ENCODE measurements around the gene CPSF7.
A peak's percentile ranks its signal among the peaks of the same experiment; 100 is the strongest.
"Not testable (repeated sequence)": the region's sequence is repeated elsewhere in the genome, so short reads cannot be mapped to it uniquely, and the experiment has no call there.

The CPSF7 gene

GRCh38 chr11:61383859-61384258, 45.9 kb downstream of the CPSF7 start:
- not testable (repeated sequence) for DNase-seq (ENCODE audit: low spot score)

GRCh38 chr11:61380884-61381283, 48.9 kb downstream of the CPSF7 start:
- DNase-seq (ENCODE audit: low spot score) = no peak

DNA sequence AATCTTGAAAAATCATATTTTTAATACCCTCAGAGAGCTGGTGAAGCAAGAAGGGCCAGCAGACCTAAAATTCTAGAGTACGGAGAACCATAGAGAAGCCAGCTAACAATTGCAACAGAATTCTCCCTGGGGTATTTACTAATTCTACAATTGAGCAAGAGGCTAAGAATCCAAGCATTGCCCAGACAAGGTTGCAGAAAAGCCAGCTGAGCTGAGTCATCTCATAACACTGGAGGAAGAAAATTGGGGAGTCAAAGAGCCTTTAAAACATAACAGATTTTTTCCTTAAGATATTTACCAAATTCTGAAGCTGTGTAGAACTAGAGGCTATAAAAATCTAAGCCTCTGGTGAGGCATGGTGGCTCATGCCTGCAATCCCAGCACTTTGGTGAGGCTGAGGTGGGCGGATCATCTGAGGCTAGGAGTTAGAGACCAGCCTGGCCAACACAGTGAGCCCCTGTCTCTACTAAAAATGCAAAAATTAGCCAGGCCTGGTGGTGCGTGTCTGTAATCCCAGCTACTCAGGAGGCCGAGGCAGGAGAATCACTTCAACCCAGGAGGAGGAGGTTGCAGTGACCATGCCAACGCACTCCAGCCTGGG, 51.0 kb downstream of the CPSF7 start:
- DNase-seq (ENCODE audit: low spot score) = no peak

DNA sequence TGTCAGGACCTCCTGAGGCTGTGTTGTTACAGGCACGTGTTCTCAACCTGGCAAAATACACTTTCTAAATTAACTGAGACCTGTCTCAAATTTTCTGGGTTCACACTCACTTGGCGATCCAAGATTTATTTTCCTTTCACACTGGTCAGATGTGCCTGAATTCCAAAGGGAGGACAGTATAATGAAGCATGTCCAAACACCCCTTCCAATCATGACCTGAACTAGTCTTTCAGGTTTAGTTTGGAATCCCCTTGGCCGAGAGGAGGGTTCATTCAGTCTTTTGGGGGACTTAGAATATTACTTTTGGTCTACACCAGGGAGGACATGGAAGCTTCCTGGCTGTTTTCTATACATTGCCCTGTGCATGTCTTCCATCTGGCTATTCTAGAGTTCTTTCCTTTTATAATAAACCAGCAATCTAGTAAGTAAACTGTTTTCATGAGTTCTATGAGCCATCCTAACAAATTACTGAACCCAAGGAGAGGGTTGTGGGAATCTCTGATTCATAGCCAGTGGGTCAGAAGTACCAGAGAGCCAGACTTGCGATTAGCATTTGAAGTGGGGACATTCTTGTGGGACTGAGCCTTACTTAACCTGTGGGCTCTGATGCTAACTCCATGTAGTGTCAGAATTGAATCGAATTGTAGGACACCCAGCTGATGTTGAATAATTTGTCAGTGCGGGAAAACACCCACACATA, 52.2 kb downstream of the CPSF7 start:
- DNase-seq (ENCODE audit: low spot score) = no peak

DNA sequence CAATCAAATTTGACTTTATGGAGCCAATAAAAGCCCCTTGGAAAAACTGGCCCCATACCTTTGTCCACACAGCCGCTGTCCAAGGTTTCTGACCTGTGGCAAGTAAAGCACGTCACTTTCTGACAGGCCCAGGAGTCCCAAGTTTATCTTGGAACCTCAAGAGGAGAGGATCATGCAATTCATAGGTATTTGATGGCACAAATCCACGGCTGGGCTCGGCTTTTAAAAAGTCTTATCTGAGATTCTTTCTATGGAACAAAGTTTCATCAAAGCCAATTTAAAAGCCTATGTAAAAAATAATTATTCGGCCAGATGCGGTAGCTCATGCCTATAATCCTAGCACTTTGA, 54.0 kb downstream of the CPSF7 start:
- no peak for DNase-seq (ENCODE audit: low spot score)

DNA sequence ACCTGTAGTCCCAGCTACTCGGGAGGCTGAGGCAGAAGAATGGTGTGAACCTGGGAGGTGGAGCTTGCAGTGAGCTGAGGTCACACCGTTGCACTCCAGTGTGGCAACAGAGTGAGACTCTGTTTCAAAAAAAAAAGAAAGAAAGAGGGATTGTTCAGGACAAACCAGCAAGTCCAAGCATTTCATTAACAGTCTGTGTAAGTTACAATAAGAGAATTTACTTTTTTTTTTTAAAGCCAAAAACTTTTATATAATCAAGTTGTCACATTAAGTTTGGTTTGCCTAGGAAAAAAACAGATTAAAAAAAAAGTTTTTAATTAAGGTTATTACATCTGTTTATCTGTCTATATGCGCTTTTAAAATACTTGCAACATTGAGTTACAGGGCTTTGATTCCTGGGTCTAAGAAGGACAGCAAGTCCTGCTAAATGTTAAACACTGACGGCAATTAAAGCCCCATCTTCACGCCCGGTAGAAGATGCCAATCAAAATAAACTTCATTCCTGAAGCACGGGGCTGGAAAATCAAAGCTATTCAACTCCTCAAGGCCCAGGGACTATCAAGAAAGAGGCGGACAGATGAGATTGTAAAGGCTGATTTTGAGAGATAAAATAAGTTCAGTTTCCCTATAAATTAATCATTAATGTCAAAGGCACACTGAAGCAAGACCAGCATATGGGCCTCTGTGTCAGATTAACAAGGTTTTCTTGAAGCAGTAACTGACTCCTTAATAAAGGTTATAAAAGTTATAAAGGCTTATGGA, 56.9 kb downstream of the CPSF7 start:
- no peak for DNase-seq (ENCODE audit: low spot score)

DNA sequence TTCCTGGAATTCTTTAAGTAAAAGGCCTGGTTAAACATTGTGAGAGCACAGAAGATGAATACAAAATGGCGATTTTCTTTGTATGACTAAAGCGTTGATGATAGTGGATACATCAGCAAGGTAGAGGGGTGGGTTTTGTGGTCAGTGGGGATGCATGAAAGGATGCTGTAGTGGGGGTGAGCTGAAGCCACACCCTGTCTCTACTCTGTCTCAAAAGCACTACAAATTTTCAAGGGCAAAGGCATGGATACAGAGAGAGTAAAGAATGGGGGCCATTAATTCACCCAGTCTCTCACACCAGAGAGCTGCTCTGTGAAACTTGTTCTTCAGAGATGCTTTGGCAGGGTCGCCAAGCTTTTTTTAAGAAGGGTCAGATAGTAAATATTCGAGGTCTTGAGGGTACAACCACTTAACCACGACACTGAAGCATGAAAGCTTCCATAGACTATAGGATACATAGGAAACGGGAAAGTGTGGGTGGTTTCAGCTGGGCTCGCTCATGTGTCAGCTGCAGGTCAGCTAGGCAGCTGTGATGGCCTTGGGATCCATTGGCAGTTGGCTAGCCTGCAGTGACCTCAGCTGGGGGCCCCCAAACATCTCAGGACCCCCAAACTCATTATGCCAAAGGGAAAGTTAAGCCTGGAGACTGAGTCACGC, 59.3 kb downstream of the CPSF7 start:
- no peak for DNase-seq (ENCODE audit: low spot score)

GRCh38 chr11:61369372-61370348, 60.1 kb downstream of the CPSF7 start:
- no peak for DNase-seq (ENCODE audit: low spot score)

DNA sequence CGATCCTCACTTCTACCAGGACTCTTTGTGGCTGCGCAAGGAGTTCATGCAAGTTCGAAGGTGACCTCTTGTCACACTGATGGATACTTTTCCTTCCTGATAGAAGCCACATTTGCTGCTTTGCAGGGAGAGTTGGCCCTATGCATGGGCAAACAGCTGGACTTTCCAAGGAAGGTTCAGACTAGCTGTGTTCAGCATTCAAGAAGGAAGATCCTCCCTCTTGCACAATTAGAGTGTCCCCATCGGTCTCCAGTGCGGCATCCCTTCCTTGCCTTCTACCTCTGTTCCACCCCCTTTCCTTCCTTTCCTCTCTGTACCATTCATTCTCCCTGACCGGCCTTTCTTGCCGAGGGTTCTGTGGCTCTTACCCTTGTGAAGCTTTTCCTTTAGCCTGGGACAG, 61.1 kb downstream of the CPSF7 start:
- DNase-seq (ENCODE audit: low spot score) = no peak

GRCh38 chr11:61367406-61367805, 62.4 kb downstream of the CPSF7 start:
- no peak for DNase-seq (ENCODE audit: low spot score)

GRCh38 chr11:61364012-61364675, 65.6 kb downstream of the CPSF7 start:
- DNase-seq (ENCODE audit: low spot score) = no peak

DNA sequence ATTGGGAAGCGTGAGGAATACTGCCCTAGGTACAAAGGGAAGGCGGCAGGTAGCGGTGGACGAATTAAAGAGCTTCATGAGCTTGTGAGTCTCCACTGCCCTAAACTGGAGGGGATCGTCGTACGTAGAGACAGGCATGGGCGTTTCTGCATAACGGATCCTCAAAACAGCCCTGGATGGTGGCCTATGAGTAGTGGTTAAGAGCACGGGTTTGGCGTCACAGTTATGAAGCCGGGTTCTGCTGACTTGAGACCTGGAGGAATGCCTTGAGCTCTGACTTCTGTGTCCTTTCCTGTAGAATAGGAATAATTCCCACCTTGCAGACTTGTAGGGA, 67.3 kb downstream of the CPSF7 start:
- DNase-seq (ENCODE audit: low spot score) = peak; percentile 12

DNA sequence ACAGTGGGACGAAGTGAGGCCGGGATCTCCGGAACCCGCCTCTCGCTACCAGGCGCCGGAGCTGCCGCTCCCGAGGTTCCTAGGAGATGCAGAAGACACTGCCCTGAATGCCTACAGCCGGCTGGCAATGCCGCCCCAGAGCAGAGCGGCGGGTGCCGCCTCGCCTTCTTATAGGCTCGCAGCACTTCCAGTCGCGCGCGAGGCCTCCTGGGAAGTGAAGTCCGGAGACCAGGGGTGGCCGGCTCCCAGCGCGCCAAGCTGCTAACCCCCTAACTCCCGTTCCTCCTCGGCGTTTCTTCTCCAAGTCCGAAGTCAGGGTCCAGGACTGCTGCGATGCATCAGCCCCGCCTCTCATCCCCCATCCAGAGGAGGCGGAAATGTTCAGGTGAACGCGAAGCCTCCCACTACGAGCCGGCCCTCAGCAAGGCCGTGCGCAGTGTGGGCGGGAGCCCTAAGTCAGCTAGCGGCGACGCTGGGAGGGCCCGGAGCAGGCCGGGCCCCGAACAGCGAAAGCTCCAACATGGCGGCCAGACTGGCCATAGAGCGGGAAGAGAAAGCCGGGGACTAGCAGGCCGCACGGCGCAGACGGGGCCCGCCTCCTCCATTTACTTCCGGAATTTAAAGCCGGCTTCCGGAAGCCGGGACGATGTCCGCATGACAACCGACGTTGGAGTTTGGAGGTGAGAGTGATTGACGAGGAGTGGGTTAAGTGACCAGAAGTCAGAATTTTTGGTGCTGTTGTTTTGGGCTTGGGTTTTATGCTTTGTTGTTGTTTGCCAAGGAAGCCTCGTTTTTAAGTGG, 67.8 kb downstream of the CPSF7 start, which contains the start of the genes CYB561A3 and TMEM138:
TSS of gene CYB561A3 (minus strand) at position 142 of the 801 bp plus-strand sequence. CDS start 5,169 bp downstream, outside the sequence.
TSS of gene TMEM138 (plus strand) at position 634 of the 801 bp plus-strand sequence. CDS start 2,017 bp downstream, outside the sequence.
- peak; percentile 86 for DNase-seq (ENCODE audit: low spot score)

GRCh38 chr11:61361237-61361740, 68.5 kb downstream of the CPSF7 start:
- DNase-seq (ENCODE audit: low spot score) = no peak

- no peak for DNase-seq (ENCODE audit: low spot score)
These were observed 70.3 kb downstream of the CPSF7 start for GRCh38 chr11:61359516-61359915.

- DNase-seq (ENCODE audit: low spot score) = no peak
These were observed 71.2 kb downstream of the CPSF7 start for GRCh38 chr11:61358566-61358965.

DNA sequence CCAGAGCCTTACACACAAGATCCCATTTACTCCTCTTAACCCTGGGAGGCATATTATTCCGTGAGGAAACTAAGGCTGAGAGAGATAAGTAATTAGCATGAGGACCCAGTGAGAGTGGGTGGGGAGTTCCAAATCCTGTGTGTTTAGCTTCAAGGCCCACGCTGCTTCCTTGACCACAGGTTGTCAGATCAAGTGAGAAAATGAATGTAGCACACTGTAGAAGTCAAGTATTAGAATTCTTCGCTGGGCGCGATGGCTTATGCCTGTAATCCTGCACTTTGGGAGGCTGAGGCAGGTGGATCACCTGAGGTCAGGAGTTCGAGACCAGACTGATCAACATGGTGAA, 71.9 kb downstream of the CPSF7 start:
- no peak for DNase-seq (ENCODE audit: low spot score)

- DNase-seq (ENCODE audit: low spot score) = no peak
These were observed 72.4 kb downstream of the CPSF7 start for GRCh38 chr11:61357233-61357893.

DNA sequence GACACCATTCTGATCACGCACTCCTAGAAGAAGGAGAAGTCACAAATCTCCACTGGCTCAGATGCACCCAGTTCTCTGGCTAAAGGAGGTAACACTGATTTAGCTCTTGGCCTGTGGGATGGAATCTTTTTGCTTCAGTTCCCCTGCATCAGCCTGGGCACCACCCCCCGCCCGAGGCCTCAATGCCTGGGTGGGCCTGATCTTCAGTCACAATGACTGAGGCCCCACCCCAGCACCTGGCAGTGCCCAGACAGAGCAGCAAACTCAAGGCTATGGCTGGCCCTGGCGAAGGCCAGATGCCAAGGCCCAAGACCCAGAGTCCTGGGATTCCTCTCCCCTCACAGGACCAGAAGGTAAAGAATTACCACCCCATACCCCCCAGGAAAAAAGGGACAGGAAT, 73.1 kb downstream of the CPSF7 start:
- DNase-seq (ENCODE audit: low spot score) = no peak

All from CD4-positive, alpha-beta T cell treated with Interleukin-6 at 100 ng/mL for 8 hours (primary cell).